Left colon (tissue), 2 donors: ENCODE results near the gene RASGEF1B. TPM values are rescaled to one million over a fixed set of nuclear protein-coding genes. Genes with fewer than 3 reads are reported as not detected.
A peak's percentile ranks its signal among the peaks of the same experiment; 100 is the strongest.
"Not testable (repeated sequence)": the region's sequence is repeated elsewhere in the genome, so short reads cannot be mapped to it uniquely, and the experiment has no call there.

Experiments used
- ATAC-seq: fragments of 200-7000 bp; cut with Tn5 transposase; one replicate; pipeline ENCODE4 v1.9.1; 2020; ENCODE audit warnings: mild to moderate bottlenecking, moderate library complexity
- DNase-seq, 2 donors: peaks; one replicate each; pipeline ENCODE4 v3.0.0-alpha.2; 2020
- intact Hi-C, 2 donors: fragments of 100-400 bp; cut with DNase I in 1 of 2; cut with micrococcal nuclease in 1 of 2; formaldehyde crosslinking; loops; one replicate each; pipeline versions ENCODE4 v1.11.2 to v1.14.0; 2022; cut with DNase I, micrococcal nuclease
- total RNA-seq, 2 donors: library from RNA; stranded (reverse); fragmentation: NEBNext Ultra II Directional; extraction: Animal tissue kit (Norgen Biotek cat#: 25700); gene quantifications; one replicate each; pipeline ENCODE4 v1.2.1, GENCODE V29; 2021
- donor health status: DM: no; HTN: no; CAD: no.
- donor health status: DM: yes; HTN: yes; CAD: no.

The RASGEF1B gene
- total RNA-seq, 2 donors from 2014 or later = 13.5 to 24.1 TPM

DNA sequence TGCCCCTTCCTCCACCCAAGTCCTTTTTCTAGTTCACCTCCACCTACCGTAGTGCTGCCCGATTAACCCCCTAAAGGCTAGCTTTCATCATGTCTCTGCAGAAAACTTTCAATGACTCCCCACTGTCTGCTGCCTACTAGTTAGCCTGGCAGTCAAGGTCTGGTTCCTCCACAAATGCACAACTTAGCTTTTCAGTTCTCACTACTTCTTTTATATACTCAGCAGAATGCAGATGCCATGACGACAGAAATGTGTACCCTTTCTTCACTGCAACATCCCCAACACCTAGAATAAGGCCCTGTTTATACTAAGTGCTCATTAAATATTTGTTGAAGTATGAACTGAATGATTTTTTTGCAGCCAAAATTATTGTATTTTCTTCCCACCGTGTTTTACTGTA is 30.9 kb upstream of the RASGEF1B start:
- no peak for ATAC-seq
- intact Hi-C loops = no loop called here
- DNase-seq = no peak

DNA sequence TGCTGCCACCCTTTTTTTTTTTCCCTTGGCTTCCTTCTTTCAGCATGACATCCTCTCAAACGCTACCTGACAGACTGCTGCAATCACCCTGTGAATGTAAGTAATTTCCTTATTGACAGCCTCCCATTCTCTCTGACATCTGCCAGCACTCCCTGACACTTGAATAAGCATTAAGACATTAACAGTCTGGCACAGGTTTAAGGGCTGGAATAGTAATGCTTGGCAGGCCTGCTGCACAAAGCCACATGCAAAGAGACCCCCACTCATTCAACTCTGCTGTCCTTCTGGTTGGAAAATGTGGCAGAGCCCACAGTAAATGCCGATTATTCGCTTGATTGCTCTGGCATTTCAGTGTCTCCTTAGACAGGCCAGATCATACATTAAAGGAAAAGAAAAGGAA is 28.1 kb upstream of the RASGEF1B start:
- intact Hi-C loops = no loop called here
- ATAC-seq = peak; percentile 98
- DNase-seq = peak in 1 of 2 donors; percentile 38

DNA sequence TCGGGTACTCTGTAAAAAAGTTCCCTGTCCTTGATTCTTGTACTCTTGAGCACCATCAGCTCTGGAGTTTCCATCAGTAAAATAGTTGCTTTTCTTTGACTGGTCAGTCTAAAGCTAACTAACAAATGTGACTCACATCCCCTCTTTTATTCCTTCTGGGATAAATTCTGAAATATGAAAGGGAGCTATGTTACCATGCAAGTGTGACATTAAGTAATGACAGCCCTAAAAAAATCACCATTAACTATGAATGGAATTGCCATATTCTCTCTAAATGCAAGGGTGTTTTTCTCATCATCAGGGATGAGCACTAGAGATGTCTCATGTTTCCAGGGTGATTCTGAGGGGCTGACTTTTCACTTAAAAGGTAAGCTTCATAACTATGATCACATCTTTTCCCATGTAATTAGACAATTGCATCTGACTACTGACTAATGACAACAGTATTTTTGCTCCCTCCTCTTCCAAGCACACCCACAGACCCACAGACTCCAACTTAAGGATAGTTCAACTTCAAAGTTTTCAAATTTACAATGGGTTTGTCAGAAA is 26.9 kb upstream of the RASGEF1B start:
- ATAC-seq = no peak
- intact Hi-C loops = no loop called here
- DNase-seq = no peak

DNA sequence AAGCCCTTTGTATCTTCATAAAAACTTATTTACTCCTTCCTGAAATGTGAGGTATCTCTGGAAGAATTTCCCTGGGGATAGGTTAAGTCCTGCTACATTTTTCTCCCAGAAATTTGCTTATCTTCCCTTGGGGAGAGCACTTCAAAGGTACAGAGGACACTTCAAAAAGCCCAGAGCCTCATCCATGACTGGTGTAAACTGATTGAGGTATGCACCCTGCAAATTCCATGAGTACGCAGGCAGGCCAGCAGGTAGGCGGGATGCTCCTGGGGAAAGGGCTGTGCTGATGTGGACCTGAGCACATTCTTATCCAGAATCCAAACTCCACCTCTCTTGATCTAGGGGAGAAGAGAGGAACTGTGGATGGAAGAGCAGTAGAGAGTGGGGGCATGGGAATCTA is 26.3 kb upstream of the RASGEF1B start:
- ATAC-seq (no peak), DNase-seq (no peak)
- intact Hi-C loops = no loop called here

DNA sequence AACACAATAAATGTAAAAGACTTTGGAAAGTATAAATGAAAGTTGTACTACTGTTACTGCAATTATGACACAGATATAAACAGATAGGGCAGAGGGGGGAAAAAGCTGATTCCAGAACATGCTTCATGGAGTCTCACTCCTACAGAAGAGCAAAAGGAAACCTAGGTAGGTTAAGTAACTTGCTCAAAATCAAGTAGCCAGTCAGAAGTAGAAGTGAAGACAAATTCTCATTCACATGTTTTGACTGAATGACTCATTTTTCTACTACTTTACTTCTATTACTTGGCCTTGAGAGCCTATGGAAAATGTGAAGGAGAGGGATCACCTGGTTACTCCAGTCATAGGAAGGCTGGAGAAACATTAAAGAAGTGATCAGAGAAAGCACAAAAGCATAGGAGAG is 23.6 kb upstream of the RASGEF1B start:
- no peak for ATAC-seq
- DNase-seq = no peak
- intact Hi-C loops = no loop called here

- DNase-seq (no peak), ATAC-seq (peak; percentile 77)
- intact Hi-C loops = no loop called here
These were observed 22.3 kb upstream of the RASGEF1B start for GRCh38 chr4:81494031-81494431.

- intact Hi-C loops = no loop called here
- DNase-seq (no peak), ATAC-seq (peak; percentile 37)
These were observed 21.0 kb upstream of the RASGEF1B start for GRCh38 chr4:81492606-81493230.

- intact Hi-C loops = no loop called here
- no peak for DNase-seq
- peak; percentile 37 for ATAC-seq
These were observed 20.2 kb upstream of the RASGEF1B start for GRCh38 chr4:81491943-81492342.

DNA sequence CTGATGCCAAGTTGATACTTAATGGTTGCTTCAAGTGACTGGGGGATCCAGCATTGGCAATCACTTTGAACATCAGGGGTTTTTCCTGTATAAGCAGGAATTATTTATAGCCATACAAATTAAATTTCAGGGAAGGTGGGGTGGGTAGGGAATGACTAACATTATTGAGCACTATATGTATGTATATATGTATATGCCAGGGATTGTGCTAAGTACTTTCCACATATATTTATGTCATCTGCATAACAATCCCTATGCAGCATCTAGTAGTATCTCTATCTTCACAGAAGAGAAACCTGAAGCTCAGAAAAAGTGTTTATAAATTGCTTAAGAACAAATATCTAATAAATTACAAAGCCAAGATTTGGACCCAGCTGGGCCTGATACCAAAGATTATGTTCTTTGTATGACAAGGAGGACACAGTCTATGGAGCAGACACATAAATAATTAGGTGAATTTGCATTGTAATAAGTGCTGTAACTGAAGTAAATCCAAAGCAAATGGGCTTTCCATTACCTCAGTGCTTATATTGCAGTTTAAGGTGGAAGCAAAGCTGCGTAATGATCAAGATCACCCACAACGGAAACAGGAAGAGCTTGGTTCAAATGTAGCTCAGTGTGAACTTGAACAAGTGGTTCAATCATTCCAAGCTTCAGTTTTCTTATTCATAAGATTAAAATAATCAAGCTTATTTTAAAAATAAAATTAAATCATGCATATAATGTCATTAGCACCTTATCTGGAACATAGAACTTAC is 18.9 kb upstream of the RASGEF1B start:
- no peak for ATAC-seq
- no peak for DNase-seq
- intact Hi-C loops = no loop called here

GRCh38 chr4:81486502-81486901 is 14.8 kb upstream of the RASGEF1B start:
- intact Hi-C loops = no loop called here
- ATAC-seq = peak; percentile 14

GRCh38 chr4:81485310-81485980 is 13.7 kb upstream of the RASGEF1B start:
- ATAC-seq (no peak), DNase-seq (no peak)
- intact Hi-C loops = no loop called here

More at GRCh38 chr4:81486502-81486901, 14.8 kb upstream of the RASGEF1B start:
- DNase-seq = no peak

GRCh38 chr4:81482326-81482725 is 10.6 kb upstream of the RASGEF1B start:
- DNase-seq (no peak), ATAC-seq (no peak)
- intact Hi-C loops = no loop called here

GRCh38 chr4:81481151-81481550 is 9.4 kb upstream of the RASGEF1B start:
- intact Hi-C loops = no loop called here
- no peak for DNase-seq
- peak; percentile 58 for ATAC-seq

GRCh38 chr4:81479573-81479972 is 7.9 kb upstream of the RASGEF1B start:
- DNase-seq, intact Hi-C loops, ATAC-seq: not testable (repeated sequence)

DNA sequence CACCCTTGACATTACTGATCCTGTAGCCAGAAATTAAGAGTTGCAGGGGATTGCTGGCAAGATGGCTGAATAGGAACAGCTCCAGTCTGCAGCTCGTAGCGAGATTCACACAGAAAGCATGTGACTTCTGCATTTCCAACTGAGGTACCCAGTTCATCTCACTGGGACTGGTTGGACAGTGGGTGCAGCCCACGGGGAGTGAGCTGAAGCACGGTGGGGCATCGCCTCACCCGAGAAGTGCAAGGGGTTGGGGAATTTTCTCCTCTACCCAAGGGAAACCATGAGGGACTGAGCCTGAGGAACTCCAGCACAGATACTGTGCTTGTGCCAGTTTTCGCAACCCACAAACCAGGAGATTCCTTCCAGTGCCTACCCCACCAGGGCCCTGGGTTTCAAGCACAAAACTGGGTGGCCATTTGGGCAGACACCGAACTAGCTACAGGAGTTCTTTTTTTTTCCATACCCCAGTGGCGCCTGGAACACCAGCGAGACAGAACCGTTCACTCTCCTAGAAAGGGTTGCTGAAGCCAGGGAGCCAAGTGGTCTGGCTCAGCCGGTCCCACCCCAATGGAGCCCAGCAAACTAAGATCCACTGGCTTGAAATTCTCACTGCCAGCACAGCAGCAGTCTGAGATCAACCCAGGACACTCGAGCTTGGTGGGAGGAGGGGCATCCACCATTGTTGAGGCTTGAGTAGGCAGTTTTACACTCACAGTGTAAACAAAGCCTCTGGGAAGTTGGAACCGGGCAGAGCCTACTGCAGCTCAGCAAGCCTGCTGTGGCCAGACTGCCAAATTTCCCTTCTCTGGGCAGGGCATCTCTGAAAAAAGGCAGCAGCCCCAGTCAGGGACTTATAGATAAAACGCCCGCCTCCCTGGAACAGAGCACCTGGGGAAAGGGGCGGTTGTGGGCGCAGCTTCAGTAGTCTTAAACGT is 1.9 kb upstream of the RASGEF1B start:
- intact Hi-C loops, ATAC-seq: not testable (repeated sequence)
- DNase-seq = peak; percentile 41 to 74

GRCh38 chr4:81472281-81473182 is 825 bp upstream of the RASGEF1B start:
- peak; percentile 40 for ATAC-seq
- no peak for DNase-seq
- intact Hi-C loops = no loop called here

GRCh38 chr4:81471298-81471587 is 464 bp downstream of the RASGEF1B start:
- intact Hi-C loops = no loop called here
- ATAC-seq = peak; percentile 42
- DNase-seq = no peak
